Activated CD8-positive, alpha-beta memory T cell treated with anti-CD3 and anti-CD28 coated beads for 4 hours (primary cell): ENCODE results near the gene ZNF76.
"Not testable (repeated sequence)": the region's sequence is repeated elsewhere in the genome, so short reads cannot be mapped to it uniquely, and the experiment has no call there.

Experiments
- DNase-seq, 2 donors: peaks; one replicate each; pipeline ENCODE4 v3.0.0-alpha.2; 2020; ENCODE audit warnings: low read depth in 2 of 2

Gene ZNF76

GRCh38 chr6:35328965-35329364 lies 69.4 kb downstream of the ZNF76 start:
- not testable (repeated sequence) for DNase-seq

DNA sequence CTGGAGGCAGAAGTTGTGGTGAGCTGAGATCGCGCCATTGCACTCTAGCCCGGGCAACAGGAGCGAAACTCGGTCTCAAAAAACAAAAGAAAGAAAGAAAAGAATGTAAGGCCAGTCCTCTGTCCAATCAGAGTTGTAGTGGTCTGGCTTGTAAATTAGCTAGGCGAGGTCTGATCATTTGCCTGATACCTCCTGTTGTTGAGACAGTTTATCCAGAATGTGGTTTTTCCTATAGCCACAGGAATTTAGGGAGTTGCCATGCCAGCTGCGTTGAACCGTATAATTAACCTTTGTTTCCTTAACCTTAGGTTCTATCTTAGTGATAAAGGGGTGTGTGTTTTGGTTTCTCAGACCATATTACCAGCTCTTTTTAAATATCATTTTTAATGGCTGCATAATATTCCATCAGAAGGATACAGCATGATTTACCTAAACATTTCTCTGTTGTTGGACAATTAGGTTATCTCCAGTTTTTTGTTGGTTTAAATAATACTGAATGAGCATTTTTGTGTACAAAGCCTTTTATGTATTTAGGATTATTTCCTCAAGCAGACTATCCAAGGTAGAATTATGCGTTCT lies 71.1 kb downstream of the ZNF76 start:
- no peak for DNase-seq

DNA sequence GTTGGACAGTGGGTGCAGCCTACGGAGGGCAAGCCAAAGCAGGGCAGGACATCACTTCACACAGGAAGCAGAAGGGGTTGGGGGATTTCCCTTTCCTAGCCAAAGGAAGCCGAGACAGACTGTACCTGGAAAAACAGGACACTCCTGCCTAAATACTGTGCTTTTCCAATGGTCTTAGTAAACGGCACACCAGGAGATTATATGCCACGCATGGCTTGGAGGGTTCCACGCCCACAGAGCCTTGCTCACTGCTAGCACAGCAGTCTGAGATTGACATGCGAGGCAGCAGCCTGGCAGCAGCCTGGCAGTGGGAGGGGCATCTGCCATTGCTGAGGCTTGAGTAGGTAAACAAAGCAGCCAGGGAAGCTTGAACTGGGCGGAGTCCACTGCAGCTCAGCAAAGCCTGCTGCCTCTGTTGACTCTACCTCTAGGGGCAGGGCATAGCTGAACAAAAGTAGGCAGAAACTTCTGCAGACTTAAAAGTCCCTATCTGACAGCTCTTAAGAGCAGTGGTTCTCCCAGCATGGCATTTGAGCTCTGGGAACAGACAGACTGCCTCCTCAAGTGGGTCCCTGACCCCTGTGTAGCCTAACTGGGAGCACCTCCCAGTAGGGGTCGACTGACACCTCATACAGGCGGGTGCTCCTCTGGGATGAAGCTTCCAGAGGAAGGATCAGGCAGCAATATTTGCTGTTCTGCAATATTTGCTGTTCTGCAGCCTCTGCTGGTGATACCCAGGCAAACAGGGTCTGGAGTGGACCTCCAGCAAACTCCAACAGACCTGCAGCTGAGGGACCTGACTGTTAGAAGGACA lies 72.7 kb downstream of the ZNF76 start:
- peak in 1 of 2 donors; percentile 44 for DNase-seq

DNA sequence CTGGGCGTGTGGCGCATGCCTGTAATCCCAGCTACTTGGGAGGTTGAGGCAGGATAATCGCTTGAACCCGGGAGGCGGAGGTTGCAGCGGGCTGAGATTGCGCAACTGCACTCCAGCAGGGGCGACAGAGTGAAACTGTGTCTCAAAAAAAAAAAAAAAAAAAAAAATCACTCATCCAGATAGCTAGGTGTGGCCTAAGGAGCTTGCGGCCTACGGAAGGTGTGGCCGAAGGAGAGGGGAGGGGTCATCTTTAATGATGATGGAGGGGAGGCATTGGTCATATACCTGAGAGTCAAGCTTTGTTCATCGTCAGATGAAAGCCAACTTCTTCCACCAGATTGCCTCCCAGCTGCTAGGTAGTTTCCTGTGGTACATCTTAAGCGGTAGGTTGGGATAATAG lies 82.0 kb downstream of the ZNF76 start:
- DNase-seq: no peak

- DNase-seq: peak; percentile 94
These were observed 82.9 kb downstream of the ZNF76 start, which contains the start of gene PPARD for GRCh38 chr6:35342258-35343091. Gene PPARD (plus strand): TSS chr6:35342558. CDS start chr6:35411088, 68,530 bp downstream.

GRCh38 chr6:35343092-35343834 lies 83.7 kb downstream of the ZNF76 start:
- no peak for DNase-seq

- DNase-seq: no peak
These were observed 84.5 kb downstream of the ZNF76 start for GRCh38 chr6:35343835-35344550.
